A673 (cell line): ENCODE data around the gene NR2E1. TPM values are rescaled to one million over a fixed set of nuclear protein-coding genes. Genes with fewer than 3 reads are reported as not detected.

Source experiments
- BruUV-seq: library from RNA; stranded (reverse); fragments of 400-500 nt; replicated peaks from 2 replicates; lab custom pipeline; 2021; lab: Mats Ljungman, UMichigan
- CTCF ChIA-PET: fragments of 300-600 bp; sonication (Branson Sonifier 250); formaldehyde crosslinking; loops from one replicate; lab custom pipeline; 2022; ENCODE audit warnings: antibody characterized with exemption; lab: Charles Lee
- POLR2A ChIA-PET: fragments of 300-600 bp; sonication (Branson Sonifier 250); formaldehyde crosslinking; loops from one replicate; lab custom pipeline; 2022; ENCODE audit warnings: antibody characterized with exemption; ENCODE audit not compliant: low non-redundant PET; lab: Charles Lee
- DNase-seq: peaks from one replicate; pipeline ENCODE4 v3.0.0-alpha.2; 2015; ENCODE audit warnings: low spot score
- H3K27ac ChIP-seq: fragments of 200-600 bp; sonication (generic); 2 replicates; pipeline ENCODE4 v1.5.1; 2016; ENCODE audit warnings: mixed run types, low read depth, mild to moderate bottlenecking, mixed read lengths, antibody characterized with exemption, low read length; ENCODE audit not compliant: poor library complexity, severe bottlenecking
- H3K27me3 ChIP-seq: fragments of 200-600 bp; sonication (generic); replicated peaks from 2 replicates; pipeline ENCODE4 v1.6.1; 2017; ENCODE audit warnings: mixed run types, low read depth, mild to moderate bottlenecking, mixed read lengths, antibody characterized with exemption, low read length; ENCODE audit not compliant: insufficient read depth, poor library complexity
- H3K36me3 ChIP-seq: fragments of 200-600 bp; sonication (generic); 2 replicates; pipeline ENCODE4 v1.6.1; 2016; ENCODE audit warnings: mixed run types, mild to moderate bottlenecking, mixed read lengths, antibody characterized with exemption, low read length; ENCODE audit not compliant: insufficient read depth, poor library complexity, severe bottlenecking
- H3K4me1 ChIP-seq: fragments of 200-600 bp; sonication (generic); 2 replicates; pipeline ENCODE4 v1.6.1; 2017; ENCODE audit warnings: mixed run types, mild to moderate bottlenecking, mixed read lengths, antibody characterized with exemption, low read length; ENCODE audit not compliant: insufficient read depth, poor library complexity, severe bottlenecking
- H3K4me3 ChIP-seq: fragments of 200-600 bp; sonication (generic); 2 replicates; pipeline ENCODE4 v1.5.1; 2016; ENCODE audit warnings: low read depth, mixed run types, mild to moderate bottlenecking, mixed read lengths, low read length; ENCODE audit not compliant: poor library complexity, severe bottlenecking
- H3K9me3 ChIP-seq: fragments of 200-600 bp; sonication (generic); 2 replicates; pipeline ENCODE4 v1.6.1; 2016; ENCODE audit warnings: mixed run types, low read depth, mild to moderate bottlenecking, mixed read lengths, antibody characterized with exemption, low read length; ENCODE audit not compliant: poor library complexity, severe bottlenecking
- CTCF ChIP-seq: fragments of 300-800, 200-600 bp; sonication (generic); conservative IDR thresholded peaks from 2 replicates; pipeline ENCODE4 v1.5.1; 2017; ENCODE audit warnings: low read depth, mild to moderate bottlenecking, antibody characterized with exemption, low read length, moderate library complexity, mixed read lengths
- EZH2 ChIP-seq: fragments of 200-600 bp; sonication (generic); IDR thresholded peaks from 2 replicates; pipeline ENCODE4 v1.6.1; 2017; ENCODE audit warnings: borderline replicate concordance, low read depth, mild to moderate bottlenecking, mixed read lengths, antibody characterized with exemption, low read length; ENCODE audit not compliant: poor library complexity, severe bottlenecking
- intact Hi-C: fragments of 100-400 bp; cut with micrococcal nuclease; formaldehyde crosslinking; loops from one replicate; pipeline ENCODE4 v1.10.0; 2022; ENCODE audit not compliant: unreplicated experiment
- total RNA-seq: library from RNA; stranded (reverse); gene quantifications from 2 replicates; pipeline ENCODE4 v1.2.3, GENCODE V29; 2021

NR2E1 gene
- total RNA-seq, 1 experiment from 2014 or later, result not detected

DNA sequence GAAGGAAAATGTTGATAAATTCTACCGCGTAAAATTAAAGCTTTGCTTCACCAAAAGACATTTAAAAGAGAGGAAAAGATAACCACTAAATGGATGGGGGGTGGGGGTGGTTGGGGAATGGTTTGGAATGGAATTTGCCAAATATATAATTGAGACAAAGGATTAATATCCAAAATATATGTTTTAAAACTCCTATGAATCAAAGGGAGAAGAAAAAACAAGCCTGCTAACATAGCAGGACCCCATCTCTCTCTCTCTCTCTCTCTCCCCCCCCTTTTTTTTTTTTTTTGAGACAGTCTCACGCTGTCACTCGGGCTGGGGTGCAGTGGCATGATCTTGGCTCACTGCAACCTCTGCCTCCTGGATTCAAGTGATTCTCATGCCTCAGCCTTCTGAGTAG lies 13.4 kb upstream of the NR2E1 start:
- DNase-seq, result no peak
- ChIA-PET CTCF (interaction anchor here (0.6 kb wide), 1 partner anchor 1073 kb away, joined by 3 read pairs; no protein-coding TSS in a partner anchor), POLR2A (no interaction called here)
- no peaks in the 10 kb centered on the region for H3K36me3 ChIP-seq
- peaks cover 12% of the 10 kb centered on the region for H3K4me1 ChIP-seq
- H3K27me3 ChIP-seq, result peaks cover 96% of the 10 kb centered on the region
- BruUV-seq, result no TSS peak
- no peaks in the 10 kb centered on the region for H3K9me3 ChIP-seq
- TF ChIP-seq EZH2, result no peak
- no peak for TF ChIP-seq CTCF
- no peak overlapping the region for H3K4me3 ChIP-seq
- intact Hi-C loops, result no loop called here
- H3K27ac ChIP-seq, result no peak overlapping the region

GRCh38 chr6:108156180-108156937 lies 9.5 kb upstream of the NR2E1 start:
- intact Hi-C loops, result no loop called here
- no peak overlapping the region for H3K4me3 ChIP-seq
- no peak for TF ChIP-seq CTCF
- no peak for TF ChIP-seq EZH2
- BruUV-seq, result no TSS peak
- ChIA-PET CTCF (no interaction called here), POLR2A (interaction anchor here (0.7 kb wide), 1 partner anchor 15 kb away, joined by 3 read pairs; no protein-coding TSS in a partner anchor)
- peaks cover 12% of the 10 kb centered on the region for H3K4me1 ChIP-seq
- peaks cover 96% of the 10 kb centered on the region for H3K27me3 ChIP-seq
- H3K27ac ChIP-seq, result no peak overlapping the region
- no peak for DNase-seq
- H3K36me3 ChIP-seq, result no peaks in the 10 kb centered on the region
- no peaks in the 10 kb centered on the region for H3K9me3 ChIP-seq

GRCh38 chr6:108156938-108157233 lies 8.9 kb upstream of the NR2E1 start:
- no TSS peak for BruUV-seq
- ChIA-PET POLR2A (no interaction called here), CTCF (no interaction called here)
- Histone ChIP-seq H3K27me3 (peaks cover 97% of the 10 kb centered on the region), H3K27ac (no peak overlapping the region), H3K4me1 (peaks cover 12% of the 10 kb centered on the region), H3K9me3 (no peaks in the 10 kb centered on the region), H3K36me3 (no peaks in the 10 kb centered on the region), H3K4me3 (no peak overlapping the region)
- DNase-seq, result no peak
- intact Hi-C loops, result no loop called here
- TF ChIP-seq EZH2, result no peak
- TF ChIP-seq CTCF, result no peak
